DMS53 treated with DMSO at 0.1 percent for 48 hours (cell line): ENCODE data around the gene EPGN.

Experiments used
- DNase-seq: peaks from one replicate; lab custom pipeline; 2025; ENCODE audit not compliant: unreplicated experiment; lab: John Stamatoyannopoulos, UW

Gene EPGN, protein sequence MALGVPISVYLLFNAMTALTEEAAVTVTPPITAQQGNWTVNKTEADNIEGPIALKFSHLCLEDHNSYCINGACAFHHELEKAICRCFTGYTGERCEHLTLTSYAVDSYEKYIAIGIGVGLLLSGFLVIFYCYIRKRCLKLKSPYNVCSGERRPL

DNA sequence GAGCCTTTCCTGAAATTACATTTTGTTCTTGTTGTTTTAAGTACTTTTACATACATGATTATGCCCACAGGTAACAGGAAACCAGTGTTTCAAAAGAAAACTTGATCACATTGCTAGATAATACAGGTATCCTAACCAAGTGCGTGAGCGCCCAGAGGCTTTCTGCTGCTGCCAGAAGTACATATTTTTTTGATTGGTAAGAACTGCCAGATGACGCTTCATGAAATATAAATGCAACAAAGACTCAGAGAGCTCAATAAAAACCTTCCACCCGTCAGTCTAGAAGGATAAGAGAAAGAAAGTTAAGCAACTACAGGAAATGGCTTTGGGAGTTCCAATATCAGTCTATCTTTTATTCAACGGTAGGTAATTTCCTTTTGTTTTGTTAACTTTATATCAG lies at the start of gene EPGN:
TSS of gene EPGN (plus strand) at position 256 of the 400 bp plus-strand sequence. CDS start at position 320, 64 bp downstream.
- no peak for DNase-seq

DNA sequence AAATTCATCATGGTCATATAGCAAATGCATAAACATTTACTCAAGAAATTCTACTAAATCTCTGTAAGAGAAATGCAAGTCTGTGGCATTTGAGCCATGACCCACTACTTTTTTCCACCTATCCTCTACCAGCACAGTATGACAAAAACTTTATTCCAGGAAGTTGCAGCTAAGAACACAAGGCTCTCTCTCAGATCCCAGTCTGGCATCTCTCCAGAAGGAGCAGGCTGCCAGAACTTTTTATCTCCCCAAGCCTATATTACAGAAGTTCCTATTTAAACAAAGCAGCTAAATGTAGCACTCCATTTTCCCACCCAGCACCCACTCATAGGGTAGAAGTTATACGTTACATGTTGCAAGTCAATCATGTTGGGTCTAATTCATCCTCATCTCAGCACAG lies 49.3 kb upstream of the EPGN start:
- DNase-seq, result no peak

DNA sequence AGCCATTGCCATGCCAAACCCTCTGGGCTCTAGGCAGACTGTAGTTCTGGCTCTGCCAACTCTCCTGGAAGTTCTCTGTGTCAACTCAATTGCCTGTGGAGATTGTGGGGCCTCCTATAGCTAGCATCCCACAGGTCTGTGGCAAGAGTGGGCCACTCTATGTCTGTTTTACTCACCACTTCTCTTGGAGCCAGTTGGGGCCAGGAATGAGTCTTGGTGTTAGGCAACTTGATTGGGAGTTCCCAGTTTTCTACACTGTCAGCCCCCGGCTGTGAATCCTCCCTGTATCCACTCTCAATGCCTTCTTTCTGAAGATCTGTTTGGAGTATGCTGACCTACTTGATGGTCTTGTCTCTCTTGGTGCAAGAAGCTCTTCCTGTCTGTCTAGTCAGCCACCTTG lies 48.2 kb upstream of the EPGN start:
- DNase-seq, result no peak

- DNase-seq, result no peak
Observed at GRCh38 chr4:74262522-74262921, 45.7 kb upstream of the EPGN start.

- no peak for DNase-seq
Observed at GRCh38 chr4:74263551-74263950, 44.7 kb upstream of the EPGN start.

GRCh38 chr4:74266081-74266480 lies 42.2 kb upstream of the EPGN start:
- DNase-seq, result no peak

GRCh38 chr4:74267998-74268606 lies 40.2 kb upstream of the EPGN start:
- DNase-seq, result peak; percentile 16

DNA sequence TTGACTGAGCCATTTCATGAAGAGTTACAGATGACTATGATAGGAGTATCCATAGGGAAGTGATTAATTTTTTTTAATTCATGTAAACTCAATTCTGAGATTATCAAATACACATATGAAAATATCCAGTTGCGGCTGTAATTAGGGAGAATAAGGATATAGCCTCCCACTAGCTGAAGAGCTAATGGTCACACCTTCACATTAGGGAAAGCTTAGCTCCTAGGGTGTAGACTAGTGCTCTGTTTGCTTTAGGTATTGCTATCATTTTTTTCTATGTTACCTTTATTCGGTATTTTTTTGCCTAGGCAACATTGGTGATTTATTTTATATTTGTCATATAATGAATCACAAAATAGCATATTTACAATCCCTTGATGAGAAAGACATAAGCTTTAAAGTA lies 39.6 kb upstream of the EPGN start:
- no peak for DNase-seq

- DNase-seq, result no peak
Observed at GRCh38 chr4:74278490-74278889, 29.8 kb upstream of the EPGN start.

GRCh38 chr4:74279716-74280115 lies 28.6 kb upstream of the EPGN start:
- no peak for DNase-seq

- DNase-seq, result no peak
Observed at GRCh38 chr4:74282926-74283325, 25.3 kb upstream of the EPGN start.

- no peak for DNase-seq
Observed at GRCh38 chr4:74283614-74284013, 24.7 kb upstream of the EPGN start.

GRCh38 chr4:74284053-74284452 lies 24.2 kb upstream of the EPGN start:
- no peak for DNase-seq

DNA sequence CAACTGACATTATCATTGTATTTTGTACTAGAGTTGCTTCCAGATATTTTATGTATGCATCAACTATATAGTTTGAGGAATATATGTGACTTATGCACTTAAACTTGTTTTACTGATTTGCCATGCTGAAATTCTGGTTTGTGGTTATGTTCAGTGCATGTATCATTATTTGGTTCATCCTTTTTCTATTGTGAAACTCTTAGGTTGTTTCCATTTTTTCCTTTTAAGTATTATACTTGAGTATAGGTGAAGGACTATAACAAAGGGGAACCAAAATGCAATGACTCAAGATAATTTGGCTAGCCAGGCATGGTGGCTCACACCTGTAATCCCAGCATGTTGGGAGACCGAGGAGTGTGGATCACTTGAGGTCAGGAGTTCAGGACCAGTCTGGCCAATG lies 21.1 kb upstream of the EPGN start:
- no peak for DNase-seq

DNA sequence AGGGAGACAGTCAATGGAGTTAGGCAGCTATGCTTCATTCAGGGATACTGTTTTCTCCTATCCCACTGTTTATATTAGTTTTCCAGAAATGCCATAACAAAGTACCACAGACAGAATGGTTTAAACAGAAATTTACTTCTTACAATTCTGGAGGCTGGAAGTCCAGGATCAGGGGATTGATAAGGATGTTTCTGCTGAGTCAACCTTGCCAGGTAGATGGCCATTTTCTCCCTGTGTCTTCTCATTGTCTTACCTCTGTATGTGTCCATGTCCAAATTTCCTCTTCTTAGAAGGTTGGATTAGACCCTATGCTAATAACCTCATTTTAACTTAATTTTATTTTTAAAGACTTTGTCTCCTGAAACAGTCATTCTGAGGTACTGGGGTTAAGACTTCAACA lies 20.5 kb upstream of the EPGN start:
- no peak for DNase-seq

- no peak for DNase-seq
Observed at GRCh38 chr4:74291471-74291870, 16.8 kb upstream of the EPGN start.

DNA sequence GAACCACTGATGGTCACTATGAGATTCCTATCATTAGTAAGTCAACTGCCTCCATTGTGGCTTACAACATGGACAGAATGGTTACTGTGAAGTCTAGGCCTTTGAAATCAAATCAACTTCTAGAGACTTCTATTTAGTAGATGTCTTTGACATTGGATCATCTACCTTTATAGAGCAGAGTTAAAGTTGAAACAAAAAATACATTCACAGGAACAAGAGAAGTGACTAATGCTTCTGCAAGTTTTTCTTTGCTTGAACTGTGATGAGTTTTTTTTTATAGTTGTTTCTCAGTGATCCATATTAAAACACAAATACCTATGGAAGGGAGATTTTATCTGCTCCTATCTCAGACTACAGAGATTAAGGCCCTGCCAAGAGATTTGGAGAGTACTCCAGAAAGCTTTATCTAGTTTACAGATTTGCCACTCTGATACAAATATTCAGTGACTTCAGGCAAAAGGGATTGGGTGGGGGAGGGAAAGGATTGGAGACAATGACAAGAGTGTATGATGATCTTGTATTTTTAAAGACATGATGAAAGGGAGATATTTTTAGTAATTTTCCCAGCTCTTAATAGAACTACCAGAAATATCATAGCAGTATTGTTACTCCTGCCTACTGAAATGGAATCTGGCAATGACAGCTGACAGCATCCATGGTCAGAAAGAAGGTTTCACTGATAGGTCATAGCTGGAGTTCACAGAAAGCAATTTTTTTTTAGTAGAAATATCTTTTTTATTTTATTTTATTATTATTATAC lies 16.0 kb upstream of the EPGN start:
- no peak for DNase-seq

DNA sequence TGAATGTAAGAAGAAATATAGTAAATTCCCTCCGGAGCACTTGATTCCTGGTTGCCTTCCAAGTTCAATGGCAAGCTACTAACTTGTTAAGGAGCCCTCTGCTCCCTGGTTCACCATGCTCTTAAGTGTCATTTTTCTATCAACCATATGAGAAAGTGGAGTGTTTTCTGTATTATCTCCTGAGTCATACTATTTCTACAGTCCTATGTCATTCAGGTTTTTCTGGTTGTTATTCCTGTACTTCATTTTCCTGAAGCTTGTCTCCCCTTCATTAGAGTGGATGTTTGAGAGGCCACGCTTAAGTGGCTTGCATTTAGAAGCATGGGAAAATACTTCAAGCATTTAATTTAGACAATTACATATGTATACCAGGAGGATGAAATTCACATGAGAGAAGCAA lies 14.7 kb upstream of the EPGN start:
- DNase-seq, result peak; percentile 86

GRCh38 chr4:74294681-74295080 lies 13.6 kb upstream of the EPGN start:
- no peak for DNase-seq

- no peak for DNase-seq
Observed at GRCh38 chr4:74297539-74297938, 10.7 kb upstream of the EPGN start.

DNA sequence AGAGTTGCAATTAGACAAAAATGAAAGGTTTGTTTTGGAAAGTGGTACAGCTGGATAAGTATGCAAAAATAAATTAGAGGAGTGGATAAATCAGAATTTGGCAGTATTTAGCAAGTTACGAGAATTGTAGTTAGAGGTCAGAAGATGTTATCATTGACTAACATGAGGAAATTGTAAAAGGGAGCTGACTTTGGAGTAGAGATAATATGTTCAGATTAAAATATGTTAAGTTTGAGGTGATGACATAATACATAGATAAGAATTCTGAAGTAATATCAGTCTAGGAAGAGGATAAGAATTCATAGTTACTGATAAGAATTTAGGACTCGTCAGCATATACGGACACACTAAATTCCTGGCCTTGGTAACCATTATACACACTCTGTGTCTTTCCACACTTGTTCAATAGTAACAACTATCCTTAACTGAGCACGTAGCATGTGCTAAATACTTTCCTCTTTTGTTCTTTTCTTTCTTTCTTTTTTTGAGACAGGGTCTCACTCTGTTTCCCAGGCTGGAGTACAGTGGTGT lies 4.1 kb upstream of the EPGN start:
- DNase-seq, result no peak

- DNase-seq, result no peak
Observed at GRCh38 chr4:74305000-74305399, 3.3 kb upstream of the EPGN start.
